NCI-H2196 (cell line): ENCODE results near the gene KCNH2.

Experiments
- DNase-seq: peaks from one replicate; lab custom pipeline; 2025; ENCODE audit not compliant: unreplicated experiment; lab: John Stamatoyannopoulos, UW

KCNH2 gene

GRCh38 chr7:150996376-150997074 is 18.4 kb upstream of the KCNH2 start:
- DNase-seq: no peak

- no peak for DNase-seq
These were observed 16.9 kb upstream of the KCNH2 start for GRCh38 chr7:150994838-150995510.

GRCh38 chr7:150994141-150994837 is 16.2 kb upstream of the KCNH2 start:
- no peak for DNase-seq

DNA sequence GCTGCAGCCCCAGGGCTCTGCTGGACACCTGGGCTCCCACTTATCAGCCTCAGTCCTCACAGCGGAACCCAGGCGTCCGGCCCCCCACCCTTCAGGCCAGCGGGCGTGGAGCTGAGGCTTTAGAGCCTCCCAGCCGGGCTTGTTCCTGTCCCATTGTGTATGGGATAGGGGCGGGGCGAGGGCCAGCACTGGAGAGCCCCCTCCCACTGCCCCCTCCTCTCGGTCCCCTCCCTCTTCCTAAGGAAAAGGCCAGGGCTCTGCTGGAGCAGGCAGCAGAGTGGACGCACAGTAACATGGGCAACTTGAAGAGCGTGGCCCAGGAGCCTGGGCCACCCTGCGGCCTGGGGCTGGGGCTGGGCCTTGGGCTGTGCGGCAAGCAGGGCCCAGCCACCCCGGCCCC is 15.4 kb upstream of the KCNH2 start:
- no peak for DNase-seq

GRCh38 chr7:150992833-150993302 is 14.7 kb upstream of the KCNH2 start:
- DNase-seq: no peak

DNA sequence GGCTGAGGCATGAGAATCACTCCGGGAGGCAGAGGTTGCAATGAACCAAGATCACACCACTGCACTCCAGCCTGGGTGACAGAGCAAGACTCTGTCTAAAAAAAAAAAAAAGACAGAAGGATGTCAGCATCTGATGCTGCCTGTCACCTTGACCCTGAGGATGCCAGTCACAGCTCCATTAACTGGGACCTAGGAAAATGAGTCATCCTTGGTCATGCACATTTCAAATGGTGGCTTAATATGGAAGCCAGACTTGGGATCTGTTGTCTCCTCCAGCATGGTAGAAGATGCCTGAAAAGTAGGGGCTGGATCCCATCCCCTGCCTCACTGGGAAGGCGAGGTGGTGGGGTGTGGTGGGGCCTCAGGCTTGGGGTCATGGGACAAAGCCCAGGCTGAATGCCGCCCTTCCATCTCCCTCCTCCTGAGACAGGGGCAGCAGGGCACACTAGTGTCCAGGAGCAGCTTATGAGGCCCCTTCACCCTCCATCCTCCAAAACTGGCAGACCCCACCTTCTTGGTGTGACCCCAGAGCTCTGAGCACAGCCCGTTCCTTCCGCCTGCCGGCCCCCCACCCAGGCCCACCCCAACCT is 14.0 kb upstream of the KCNH2 start:
- no peak for DNase-seq

- peak; percentile 27 for DNase-seq
These were observed 12.5 kb upstream of the KCNH2 start, which contains the start of gene NOS3 for GRCh38 chr7:150990416-150991186. TSS of gene NOS3 (plus strand) at chr7:150991017. CDS start at chr7:150993804, 2,787 bp downstream.

DNA sequence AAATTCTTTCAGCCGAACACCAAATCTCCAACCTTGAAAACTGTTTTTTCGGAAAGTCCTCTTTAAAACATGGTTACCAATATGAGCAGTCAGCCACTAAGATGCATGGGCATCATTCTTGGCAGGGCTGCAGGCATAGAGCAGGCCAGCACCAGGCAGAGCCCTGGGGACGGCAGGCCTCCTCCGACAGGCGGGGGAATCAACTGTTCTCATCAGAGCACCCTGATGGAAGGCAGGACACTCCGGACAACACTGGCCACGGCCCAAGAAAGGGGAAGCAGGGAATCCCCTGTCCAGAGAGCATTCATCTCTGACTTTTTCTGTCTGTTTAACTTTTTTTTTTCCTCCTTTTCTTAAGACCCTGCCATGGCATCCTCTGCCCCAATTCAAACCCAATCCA is 11.3 kb upstream of the KCNH2 start:
- DNase-seq: no peak

DNA sequence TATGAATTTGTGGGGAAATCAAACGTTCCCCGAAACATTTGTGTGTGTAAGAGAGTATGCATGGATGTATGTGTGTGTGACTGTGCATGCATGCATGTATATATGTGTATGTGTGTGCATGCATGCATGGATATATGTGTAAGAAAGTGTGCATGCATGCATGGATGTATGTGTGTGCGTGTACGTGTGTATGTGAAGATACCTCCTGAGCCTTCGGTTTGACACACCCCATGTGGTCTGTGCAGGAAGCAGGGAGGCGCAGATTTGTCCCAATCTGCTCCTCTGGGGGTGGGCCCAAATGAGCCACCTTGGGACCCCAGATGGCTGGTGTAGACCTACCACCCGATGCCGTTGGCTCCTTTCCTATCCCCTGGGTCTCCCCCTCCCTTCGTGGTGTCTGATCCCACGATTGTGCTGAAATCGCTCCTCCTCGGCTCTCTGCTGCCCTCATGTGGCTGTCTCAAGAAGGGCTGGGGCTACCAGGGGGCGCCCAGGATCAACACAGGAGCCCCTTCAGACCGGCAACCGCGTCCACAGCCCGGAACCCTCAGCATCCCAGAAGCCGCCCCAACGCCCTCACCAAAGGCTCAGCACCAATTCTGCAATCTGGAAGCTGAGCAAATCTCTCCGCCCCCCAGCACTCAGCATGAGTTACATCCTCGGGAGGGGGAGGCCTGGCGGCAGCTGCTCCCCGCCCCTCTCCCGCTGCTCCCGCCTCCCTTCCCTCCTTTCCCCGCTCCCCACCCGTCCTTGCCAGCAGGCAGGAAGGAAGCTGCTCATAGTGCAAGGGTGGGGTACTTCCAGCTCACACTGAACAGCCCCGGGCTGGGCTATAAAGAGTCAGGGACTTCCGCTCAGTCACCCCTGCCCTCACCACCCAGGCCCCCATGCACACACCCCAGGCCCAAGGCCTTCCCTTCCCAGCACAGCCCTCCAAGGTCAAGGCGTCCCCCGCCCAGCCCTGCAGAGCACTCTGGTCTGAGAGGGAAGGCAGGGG is 10.4 kb upstream of the KCNH2 start:
- peak; percentile 82 for DNase-seq

GRCh38 chr7:150986556-150986955 is 8.4 kb upstream of the KCNH2 start:
- DNase-seq: no peak

GRCh38 chr7:150986099-150986512 is 8.0 kb upstream of the KCNH2 start:
- peak; percentile 33 for DNase-seq

GRCh38 chr7:150983893-150984368 is 5.8 kb upstream of the KCNH2 start:
- no peak for DNase-seq

DNA sequence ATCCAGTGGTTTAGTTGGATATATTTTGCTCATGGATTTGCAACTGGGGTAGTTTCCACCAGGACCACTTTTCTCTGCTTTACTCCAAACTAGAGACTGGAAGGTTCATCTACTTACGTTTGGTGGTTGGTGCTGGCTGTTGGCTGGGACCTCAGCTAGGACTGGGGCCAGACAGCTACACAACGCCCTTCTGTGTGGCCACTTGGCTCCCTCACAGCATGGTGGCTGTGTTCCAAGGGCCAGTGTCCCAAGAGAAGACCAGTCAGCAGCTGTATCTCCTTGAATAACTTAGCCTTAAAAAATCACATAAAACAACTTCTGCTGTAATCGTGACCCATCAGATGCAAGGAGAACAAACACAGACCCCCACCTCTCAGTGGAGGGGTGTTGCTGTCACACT is 4.2 kb upstream of the KCNH2 start:
- DNase-seq: peak; percentile 36

DNA sequence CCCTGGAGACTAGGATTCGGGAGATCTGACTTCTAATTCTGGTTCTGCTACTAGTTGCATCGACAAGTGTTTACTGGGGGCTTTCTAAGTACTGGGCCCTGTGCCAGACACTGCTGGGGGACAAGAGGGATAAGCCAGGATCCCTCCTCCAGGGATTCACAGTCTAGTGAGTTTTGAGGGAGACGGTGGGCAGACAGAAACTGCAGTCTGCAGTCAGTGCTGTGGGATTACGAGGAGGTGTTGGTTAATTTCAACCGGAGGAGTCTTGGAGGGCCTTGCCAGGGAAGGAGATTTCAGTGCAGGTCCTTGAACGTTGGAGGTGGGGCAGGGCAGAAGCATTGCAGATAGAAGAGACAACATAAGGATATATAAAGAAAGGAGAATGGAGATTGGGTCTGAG is 3.5 kb upstream of the KCNH2 start:
- no peak for DNase-seq

DNA sequence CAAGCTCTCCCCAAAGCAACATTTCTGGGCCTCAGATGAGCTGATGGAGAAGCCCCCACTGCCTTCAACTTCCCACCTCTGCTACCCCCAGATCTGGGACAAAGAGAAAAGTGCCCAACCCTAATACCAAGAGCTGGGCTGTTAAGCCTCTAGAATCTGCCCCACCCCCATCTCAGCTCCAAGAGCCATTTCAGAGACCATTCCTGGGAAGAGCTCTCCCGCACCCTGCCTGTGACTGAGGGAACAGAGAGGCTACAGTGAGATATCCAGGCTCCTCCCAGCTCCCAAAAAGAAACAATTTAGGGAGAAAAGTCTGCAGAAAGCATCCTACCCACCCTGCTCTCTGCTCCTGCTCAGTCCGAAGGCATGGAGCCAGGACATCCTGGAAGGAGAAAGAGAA is 2.5 kb upstream of the KCNH2 start:
- no peak for DNase-seq

DNA sequence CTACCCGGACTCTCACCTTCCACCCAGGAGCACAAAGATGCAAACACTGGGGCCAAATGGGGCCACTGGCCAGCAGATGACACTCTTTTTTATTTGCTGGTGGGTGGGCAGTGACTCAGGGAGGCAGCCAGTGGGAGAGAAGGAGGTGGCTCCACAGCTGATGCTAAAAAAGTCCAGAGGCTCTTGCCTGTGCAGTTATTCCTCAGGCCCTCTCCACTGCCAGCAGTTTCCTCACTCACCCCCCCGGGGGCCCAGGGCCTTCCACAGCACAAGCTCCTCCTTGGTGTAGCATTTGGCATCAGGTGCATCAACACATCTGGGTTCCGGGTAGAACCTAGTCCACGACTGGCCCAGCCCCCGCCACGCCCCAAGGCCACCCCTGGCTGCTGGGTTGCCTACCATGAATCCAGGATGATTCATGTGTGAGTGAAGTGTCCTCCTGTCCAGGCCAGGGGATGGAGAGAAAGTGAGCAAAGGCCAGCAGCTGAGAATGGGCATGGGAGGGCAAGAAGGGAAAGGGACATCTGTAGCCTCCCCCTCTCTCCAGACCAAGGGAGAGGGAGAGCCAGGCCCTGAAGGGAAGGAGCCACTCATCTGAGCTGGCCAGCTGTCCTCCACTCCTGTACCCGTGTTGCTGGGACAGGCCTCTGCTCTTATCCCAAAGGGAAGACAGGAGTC is 1.7 kb upstream of the KCNH2 start:
- no peak for DNase-seq

DNA sequence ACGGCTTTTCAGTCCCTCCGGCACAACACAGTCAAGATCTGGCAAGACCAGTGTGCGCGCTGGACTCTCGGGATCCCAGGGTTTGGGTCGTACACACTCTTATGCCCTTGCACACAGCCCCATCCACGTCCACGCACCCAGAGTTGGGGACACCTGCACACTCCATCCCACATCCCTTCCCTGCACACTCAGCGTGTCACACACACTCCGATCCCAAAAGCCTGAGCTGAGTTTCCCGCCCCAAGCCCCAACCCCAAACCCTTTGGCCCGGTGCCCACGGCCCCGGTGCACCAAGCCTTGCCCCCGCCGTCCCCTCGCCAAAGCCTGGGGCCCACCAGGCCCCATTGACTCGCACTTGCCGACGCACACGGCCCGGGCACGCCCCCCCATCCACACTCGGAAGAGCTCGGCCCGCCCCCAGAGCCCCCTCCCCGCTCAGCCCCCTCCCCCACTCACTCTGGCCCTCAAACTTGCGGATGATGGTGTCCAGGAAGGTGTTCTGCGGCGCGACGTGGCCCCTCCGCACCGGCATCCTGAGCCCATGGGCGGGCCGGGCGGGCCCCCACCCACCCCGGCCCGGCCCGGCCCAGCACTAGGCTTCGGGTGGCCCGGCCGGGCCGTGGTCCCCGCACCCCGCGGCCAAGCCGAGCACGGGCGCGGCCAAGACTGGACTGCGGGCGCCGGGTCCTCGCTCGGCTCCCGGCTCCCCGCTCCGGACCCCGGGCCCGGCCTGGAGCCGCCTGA is 567 bp downstream of the KCNH2 start:
- peak; percentile 25 for DNase-seq
